Measurements from ENCODE around the gene C17orf100.

C17orf100 gene

DNA sequence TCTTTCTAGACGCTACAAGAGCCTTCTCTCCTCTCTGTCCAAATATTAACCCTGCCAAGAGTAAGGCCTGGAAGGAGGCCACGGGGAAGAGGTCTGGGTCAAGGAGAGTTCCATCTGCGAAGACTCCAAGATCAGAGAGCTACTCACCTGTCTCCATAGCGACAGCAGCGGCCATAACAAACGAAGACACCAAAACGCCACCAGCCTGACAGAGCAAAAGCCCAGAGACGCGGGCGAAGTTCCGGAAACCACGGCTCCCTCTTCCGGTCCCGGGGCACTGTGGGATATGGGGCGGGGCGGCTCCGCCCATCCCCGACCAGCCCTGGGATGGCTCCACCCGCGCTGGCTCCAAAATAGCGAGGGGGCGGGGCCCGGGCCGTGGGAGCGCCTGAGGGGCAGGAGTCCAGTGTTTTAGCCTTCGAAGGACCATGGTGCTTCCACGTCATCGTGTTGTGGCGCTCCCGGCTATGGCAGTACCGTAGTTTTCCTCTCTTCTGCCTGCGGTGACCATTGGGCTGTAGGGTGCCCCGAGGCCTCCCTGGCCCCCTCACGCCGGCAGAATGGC lies at the start of gene C17orf100, which contains the start of gene MED31:
Gene C17orf100 (plus strand): TSS at position 409 of the 565 bp plus-strand sequence. CDS start 152 bp downstream, at position 561.
Gene MED31 (minus strand): TSS at position 252 of the 565 bp plus-strand sequence. CDS start 77 bp downstream, at position 175.
- Histone ChIP-seq H3K4me3 (ENCODE audit: insufficient read depth, low read length, poor library complexity, severe bottlenecking) (peak within 1 kb of the TSS; percentile 99), H3K79me2 (ENCODE audit: insufficient read depth, low read length) (peaks cover 23% of the 10 kb centered on the region), H3K27ac (ENCODE audit: low read depth, low read length) (peak within 1 kb of the TSS; percentile 95), H3K9me2 (replicated peaks; ENCODE audit: insufficient read depth, low read length) (no peaks in the 10 kb centered on the region), H2AFZ (ENCODE audit: low read depth, low read length, severe bottlenecking) (peak within 1 kb of the TSS; percentile 86), H4K20me1 (ENCODE audit: low read depth, low read length) (no peaks in the 10 kb centered on the region), H3K4me2 (ENCODE audit: low read depth, low read length, poor library complexity, severe bottlenecking) (peak within 1 kb of the TSS; percentile 96), H3K9ac (ENCODE audit: low read length) (peak within 1 kb of the TSS; percentile 82), H3K9me3 (ENCODE audit: insufficient read depth, low read length) (no peaks in the 10 kb centered on the region), H3K36me3 (ENCODE audit: low read length) (no peaks in the 10 kb centered on the region), H3F3A (ENCODE audit: insufficient read depth) (peaks cover 19% of the 10 kb centered on the region), H3K27me3 (ENCODE audit: low read length) (no peaks in the 10 kb centered on the region)
- TF ChIP-seq, protein P1, sequence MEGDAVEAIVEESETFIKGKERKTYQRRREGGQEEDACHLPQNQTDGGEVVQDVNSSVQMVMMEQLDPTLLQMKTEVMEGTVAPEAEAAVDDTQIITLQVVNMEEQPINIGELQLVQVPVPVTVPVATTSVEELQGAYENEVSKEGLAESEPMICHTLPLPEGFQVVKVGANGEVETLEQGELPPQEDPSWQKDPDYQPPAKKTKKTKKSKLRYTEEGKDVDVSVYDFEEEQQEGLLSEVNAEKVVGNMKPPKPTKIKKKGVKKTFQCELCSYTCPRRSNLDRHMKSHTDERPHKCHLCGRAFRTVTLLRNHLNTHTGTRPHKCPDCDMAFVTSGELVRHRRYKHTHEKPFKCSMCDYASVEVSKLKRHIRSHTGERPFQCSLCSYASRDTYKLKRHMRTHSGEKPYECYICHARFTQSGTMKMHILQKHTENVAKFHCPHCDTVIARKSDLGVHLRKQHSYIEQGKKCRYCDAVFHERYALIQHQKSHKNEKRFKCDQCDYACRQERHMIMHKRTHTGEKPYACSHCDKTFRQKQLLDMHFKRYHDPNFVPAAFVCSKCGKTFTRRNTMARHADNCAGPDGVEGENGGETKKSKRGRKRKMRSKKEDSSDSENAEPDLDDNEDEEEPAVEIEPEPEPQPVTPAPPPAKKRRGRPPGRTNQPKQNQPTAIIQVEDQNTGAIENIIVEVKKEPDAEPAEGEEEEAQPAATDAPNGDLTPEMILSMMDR (IDR thresholded peaks at IDR 0.05; ENCODE audit: insufficient read depth, low read length, poor library complexity, severe bottlenecking), result no peak
- TF ChIP-seq EZH2phosphoT487 (conservative IDR thresholded peaks at IDR 0.05; ENCODE audit: low read length), result no peak

DNA sequence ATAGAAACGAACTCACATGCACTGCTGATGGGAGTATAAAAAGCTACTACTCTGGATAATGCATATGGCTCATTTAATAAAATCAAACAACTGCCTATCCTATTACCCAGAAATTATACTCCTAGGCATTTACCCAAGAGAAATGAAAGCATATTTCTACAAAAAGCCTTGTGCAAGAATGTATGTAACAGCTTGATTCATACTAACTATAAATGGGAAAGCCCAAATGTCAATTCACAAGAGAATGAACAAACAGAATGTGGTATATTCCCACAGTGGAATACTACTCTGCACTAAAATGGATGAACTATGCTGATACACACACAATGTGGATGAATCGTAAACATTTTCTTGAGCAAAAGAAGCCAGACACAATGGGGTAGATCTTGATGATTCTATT lies 49.4 kb upstream of the C17orf100 start:
- Histone ChIP-seq H3K36me3 (ENCODE audit: low read length) (peaks cover 3% of the 10 kb centered on the region; the same call in 1 of the 2 replicates), H3K27me3 (ENCODE audit: low read length) (no peaks in the 10 kb centered on the region), H3K9ac (ENCODE audit: low read length) (no peak overlapping the region), H3F3A (ENCODE audit: insufficient read depth) (no peaks in the 10 kb centered on the region), H3K27ac (ENCODE audit: low read depth, low read length) (no peak overlapping the region), H3K4me2 (ENCODE audit: low read depth, low read length, poor library complexity, severe bottlenecking) (no peak overlapping the region), H3K79me2 (ENCODE audit: insufficient read depth, low read length) (no peaks in the 10 kb centered on the region), H3K9me3 (ENCODE audit: insufficient read depth, low read length) (no peaks in the 10 kb centered on the region), H3K9me2 (replicated peaks; ENCODE audit: insufficient read depth, low read length) (no peaks in the 10 kb centered on the region), H2AFZ (ENCODE audit: low read depth, low read length, severe bottlenecking) (no peak overlapping the region), H3K4me3 (ENCODE audit: insufficient read depth, low read length, poor library complexity, severe bottlenecking) (no peak overlapping the region), H4K20me1 (ENCODE audit: low read depth, low read length) (no peaks in the 10 kb centered on the region)
- TF ChIP-seq EZH2phosphoT487 (conservative IDR thresholded peaks at IDR 0.05; ENCODE audit: low read length), result no peak
- TF ChIP-seq, protein P1 (IDR thresholded peaks at IDR 0.05; ENCODE audit: insufficient read depth, low read length, poor library complexity, severe bottlenecking), result no peak

DNA sequence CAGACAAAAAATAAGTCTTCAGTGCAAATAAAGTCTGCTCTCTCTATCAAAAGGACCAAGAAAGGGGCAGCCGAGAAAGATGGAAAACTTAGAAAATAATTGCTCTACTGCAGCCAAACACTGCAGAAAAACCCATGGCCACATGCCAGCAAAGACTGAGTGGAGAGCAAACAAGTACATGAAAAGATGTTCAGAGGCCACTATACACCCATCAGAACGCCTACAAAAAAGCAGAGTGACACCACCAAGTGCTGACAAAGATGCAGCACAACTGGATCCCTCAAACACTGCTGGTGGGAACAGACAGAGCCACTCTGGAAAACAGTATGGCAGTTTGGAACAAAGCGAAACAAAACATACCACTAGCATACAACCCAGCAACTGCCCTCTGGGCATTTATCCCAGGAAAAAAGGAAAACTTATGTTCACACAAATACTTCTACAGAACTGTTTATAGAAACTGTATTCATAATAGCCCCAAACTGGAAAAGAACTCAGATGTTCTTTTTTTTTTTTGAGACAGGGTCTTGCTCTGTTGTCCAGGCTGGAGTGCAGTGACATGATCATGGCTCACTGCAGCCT lies 47.7 kb upstream of the C17orf100 start:
- no peak overlapping the region for H3K9ac ChIP-seq (ENCODE audit: low read length)
- H3K9me3 ChIP-seq (ENCODE audit: insufficient read depth, low read length), result no peaks in the 10 kb centered on the region
- 0 out of 2 replicates have a peak, but pooled peaks cover 7% of the 10 kb centered on the region for H3K36me3 ChIP-seq (ENCODE audit: low read length)
- H3K4me3 ChIP-seq (ENCODE audit: insufficient read depth, low read length, poor library complexity, severe bottlenecking), result no peak overlapping the region
- no peaks in the 10 kb centered on the region for H3F3A ChIP-seq (ENCODE audit: insufficient read depth)
- no peak overlapping the region for H2AFZ ChIP-seq (ENCODE audit: low read depth, low read length, severe bottlenecking)
- H3K79me2 ChIP-seq (ENCODE audit: insufficient read depth, low read length), result no peaks in the 10 kb centered on the region
- no peaks in the 10 kb centered on the region for H4K20me1 ChIP-seq (ENCODE audit: low read depth, low read length)
- H3K27ac ChIP-seq (ENCODE audit: low read depth, low read length), result no peak overlapping the region
- H3K9me2 ChIP-seq (replicated peaks; ENCODE audit: insufficient read depth, low read length), result no peaks in the 10 kb centered on the region
- no peaks in the 10 kb centered on the region for H3K27me3 ChIP-seq (ENCODE audit: low read length)
- no peak overlapping the region for H3K4me2 ChIP-seq (ENCODE audit: low read depth, low read length, poor library complexity, severe bottlenecking)
- TF ChIP-seq, protein P1 (IDR thresholded peaks at IDR 0.05; ENCODE audit: insufficient read depth, low read length, poor library complexity, severe bottlenecking), result no peak
- TF ChIP-seq EZH2phosphoT487 (conservative IDR thresholded peaks at IDR 0.05; ENCODE audit: low read length), result no peak
